Caki2 (cell line): ENCODE data around the gene CASD1. TPM values are rescaled to one million over a fixed set of nuclear protein-coding genes. Genes with fewer than 3 reads are reported as not detected.
A peak's percentile ranks its signal among the peaks of the same experiment; 100 is the strongest.

Source experiments
- DNase-seq: peaks from one replicate; pipeline ENCODE4 v3.0.0-alpha.2; 2015; ENCODE audit warnings: low read depth
- in situ Hi-C: cut with HindIII; loops from 2 replicates; pipeline ENCODE4 v1.10.0; 2016; ENCODE audit warnings: low sequenced_read_pairs, low pct_unique_long_range_greater_than_20kb, mixed read lengths
- total RNA-seq: library from RNA; depleted of rRNA; stranded (reverse); fragments of >200 nt; shearing (Covaris generic); gene quantifications from 2 replicates; pipeline ENCODE4 v1.2.3, GENCODE V29; 2014; ENCODE audit warnings: low replicate concordance; rRNA removed

Gene CASD1
- total RNA-seq, result 13.3 and 34.8 TPM in 2 replicates

- in situ Hi-C loops, result no loop called here
- peak; percentile 49 for DNase-seq
These were observed at the start of gene CASD1 for GRCh38 chr7:94509264-94509886. CASD1 (plus strand) TSS chr7:94509809; CDS start chr7:94510085, 276 bp downstream.

GRCh38 chr7:94466516-94466915 is 43.1 kb upstream of the CASD1 start:
- in situ Hi-C loops, result no loop called here
- no peak for DNase-seq

GRCh38 chr7:94471604-94472003 is 38.0 kb upstream of the CASD1 start:
- in situ Hi-C loops, result no loop called here
- DNase-seq, result no peak

GRCh38 chr7:94472608-94473007 is 37.0 kb upstream of the CASD1 start:
- in situ Hi-C loops, result no loop called here
- no peak for DNase-seq

- DNase-seq, result no peak
- in situ Hi-C loops, result no loop called here
These were observed 33.3 kb upstream of the CASD1 start for GRCh38 chr7:94476251-94476840.

- in situ Hi-C loops, result no loop called here
These were observed 31.7 kb upstream of the CASD1 start for GRCh38 chr7:94477878-94478277.

GRCh38 chr7:94478648-94479214 is 30.9 kb upstream of the CASD1 start:
- in situ Hi-C loops, result no loop called here
- no peak for DNase-seq

More at GRCh38 chr7:94477878-94478277, 31.7 kb upstream of the CASD1 start:
- DNase-seq, result no peak

- DNase-seq, result no peak
- in situ Hi-C loops, result no loop called here
These were observed 28.3 kb upstream of the CASD1 start for GRCh38 chr7:94481279-94481678.

GRCh38 chr7:94482796-94483195 is 26.8 kb upstream of the CASD1 start:
- in situ Hi-C loops, result no loop called here
- DNase-seq, result no peak

GRCh38 chr7:94483843-94484242 is 25.8 kb upstream of the CASD1 start:
- in situ Hi-C loops, result no loop called here
- DNase-seq, result no peak

- in situ Hi-C loops, result no loop called here
These were observed 23.4 kb upstream of the CASD1 start for GRCh38 chr7:94486216-94486615.

GRCh38 chr7:94491410-94491809 is 18.2 kb upstream of the CASD1 start:
- in situ Hi-C loops, result no loop called here
- DNase-seq, result no peak

More at GRCh38 chr7:94486216-94486615, 23.4 kb upstream of the CASD1 start:
- no peak for DNase-seq

GRCh38 chr7:94492601-94493000 is 17.0 kb upstream of the CASD1 start:
- in situ Hi-C loops, result no loop called here
- no peak for DNase-seq

GRCh38 chr7:94497874-94498670 is 11.5 kb upstream of the CASD1 start:
- DNase-seq, result no peak
- in situ Hi-C loops, result no loop called here

GRCh38 chr7:94498918-94499317 is 10.7 kb upstream of the CASD1 start:
- DNase-seq, result no peak
- in situ Hi-C loops, result no loop called here

- in situ Hi-C loops, result no loop called here
- no peak for DNase-seq
These were observed 2.1 kb upstream of the CASD1 start for GRCh38 chr7:94507462-94507861.

GRCh38 chr7:94507962-94508361 is 1.6 kb upstream of the CASD1 start:
- in situ Hi-C loops, result no loop called here
- no peak for DNase-seq

- peak; percentile 77 for DNase-seq
- in situ Hi-C loops, result no loop called here
These were observed 425 bp downstream of the CASD1 start for GRCh38 chr7:94509887-94510581.
